Ectodermal cell (in vitro differentiated cells): ENCODE measurements around the gene COMT.

Experiments used
- H3K27ac ChIP-seq: 2 replicates; pipeline ENCODE4 v1.7.0; 2013; ENCODE audit warnings: mild to moderate bottlenecking, low read depth, low read length; ENCODE audit not compliant: insufficient read depth, poor library complexity, severe bottlenecking
- H3K27me3 ChIP-seq: 2 replicates; pipeline ENCODE4 v1.7.0; 2013; ENCODE audit warnings: mild to moderate bottlenecking, low read length; ENCODE audit not compliant: insufficient read depth, control insufficient read depth, poor library complexity, severe bottlenecking
- H3K36me3 ChIP-seq: one replicate; pipeline ENCODE4 v1.7.0; 2013; ENCODE audit warnings: low read length; ENCODE audit not compliant: control insufficient read depth, insufficient read depth
- H3K4me1 ChIP-seq: one replicate; pipeline ENCODE4 v1.7.0; 2013; ENCODE audit warnings: low read length; ENCODE audit not compliant: control insufficient read depth, insufficient read depth
- H3K4me3 ChIP-seq: 2 replicates; pipeline ENCODE4 v1.7.0; 2013; ENCODE audit warnings: low read depth, low read length, control low read depth; ENCODE audit not compliant: insufficient read depth
- H3K9me3 ChIP-seq: 2 replicates; pipeline ENCODE4 v1.7.0; 2013; ENCODE audit warnings: mild to moderate bottlenecking, low read length, moderate library complexity; ENCODE audit not compliant: control insufficient read depth
- WGBS, 2 experiments: methylation state at CpG; one replicate each; pipeline ENCODE4 v1.1.7; 2013; ENCODE audit warnings: missing lambda C conversion rate in 2 of 2; 5-methylcytosine and 5-hydroxymethylcytosine counted together

COMT gene

DNA sequence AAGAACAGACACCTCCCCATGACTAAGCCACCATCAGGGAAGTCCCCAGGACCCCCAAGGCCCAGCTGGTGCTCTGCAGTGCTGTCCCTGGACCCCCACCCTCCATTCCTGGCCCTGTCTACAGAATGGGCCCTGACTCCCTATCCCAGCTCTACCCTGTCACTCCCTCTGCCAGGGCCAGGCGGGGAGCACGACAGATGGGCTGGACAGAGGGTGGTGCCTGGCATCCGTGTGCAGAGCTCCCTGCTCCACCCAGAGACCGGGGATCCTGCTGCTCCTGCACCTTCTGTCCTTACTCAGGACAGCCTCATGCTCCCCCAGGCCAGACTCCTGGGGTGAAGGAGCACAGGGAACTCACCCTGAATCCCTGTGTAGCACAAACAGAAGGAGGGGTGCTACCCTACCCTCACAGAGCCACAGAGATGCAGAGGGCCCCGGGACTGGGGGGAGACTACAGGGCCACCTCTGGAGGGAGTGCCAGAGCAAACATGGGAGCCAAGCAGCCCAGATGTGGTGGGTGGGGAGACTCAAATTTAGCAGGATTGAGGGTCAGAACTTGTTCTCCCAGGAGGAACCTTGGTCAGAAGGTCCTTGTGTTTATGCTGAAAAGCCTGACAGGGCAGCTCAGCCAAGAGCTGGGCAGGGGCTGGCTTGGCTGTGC lies 73.1 kb downstream of the COMT start:
- Histone ChIP-seq H3K36me3 (no peaks in the 10 kb centered on the region), H3K27ac (no peak overlapping the region), H3K4me1 (peaks cover 4% of the 10 kb centered on the region), H3K4me3 (no peak overlapping the region), H3K9me3 (no peaks in the 10 kb centered on the region), H3K27me3 (peaks cover 55% of the 10 kb centered on the region)
- 85 to 91% methylated on average over 5 of the region's 5 CpGs for WGBS, 2 experiments

DNA sequence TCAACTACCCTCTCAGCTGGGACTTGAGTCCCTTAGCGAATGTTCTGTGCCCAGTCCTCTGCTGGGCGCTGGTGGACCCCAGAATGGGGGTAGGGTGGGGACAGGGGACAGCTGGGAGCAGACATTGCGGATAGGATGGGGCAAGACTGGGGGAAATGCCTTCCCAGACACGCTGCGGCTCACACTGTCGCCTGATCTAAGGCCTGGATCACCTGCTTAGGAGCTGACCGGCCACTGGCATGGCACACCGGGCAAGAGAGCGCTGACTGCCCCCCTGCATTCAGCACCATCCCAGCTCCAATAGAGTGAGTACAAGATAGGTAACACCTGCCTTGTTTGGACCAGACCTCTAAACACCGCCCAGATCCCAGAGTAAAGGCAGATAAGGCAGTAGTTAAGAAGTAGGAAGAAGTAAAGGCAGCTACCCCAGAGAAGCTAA lies 73.6 kb downstream of the COMT start:
- 91% methylated on average over 10 of the region's 10 CpGs for WGBS, 2 experiments
- no peaks in the 10 kb centered on the region for H3K9me3 ChIP-seq
- H3K27ac ChIP-seq: no peak overlapping the region
- peaks cover 61% of the 10 kb centered on the region for H3K27me3 ChIP-seq
- H3K4me1 ChIP-seq: peaks cover 4% of the 10 kb centered on the region
- no peaks in the 10 kb centered on the region for H3K36me3 ChIP-seq
- H3K4me3 ChIP-seq: no peak overlapping the region

DNA sequence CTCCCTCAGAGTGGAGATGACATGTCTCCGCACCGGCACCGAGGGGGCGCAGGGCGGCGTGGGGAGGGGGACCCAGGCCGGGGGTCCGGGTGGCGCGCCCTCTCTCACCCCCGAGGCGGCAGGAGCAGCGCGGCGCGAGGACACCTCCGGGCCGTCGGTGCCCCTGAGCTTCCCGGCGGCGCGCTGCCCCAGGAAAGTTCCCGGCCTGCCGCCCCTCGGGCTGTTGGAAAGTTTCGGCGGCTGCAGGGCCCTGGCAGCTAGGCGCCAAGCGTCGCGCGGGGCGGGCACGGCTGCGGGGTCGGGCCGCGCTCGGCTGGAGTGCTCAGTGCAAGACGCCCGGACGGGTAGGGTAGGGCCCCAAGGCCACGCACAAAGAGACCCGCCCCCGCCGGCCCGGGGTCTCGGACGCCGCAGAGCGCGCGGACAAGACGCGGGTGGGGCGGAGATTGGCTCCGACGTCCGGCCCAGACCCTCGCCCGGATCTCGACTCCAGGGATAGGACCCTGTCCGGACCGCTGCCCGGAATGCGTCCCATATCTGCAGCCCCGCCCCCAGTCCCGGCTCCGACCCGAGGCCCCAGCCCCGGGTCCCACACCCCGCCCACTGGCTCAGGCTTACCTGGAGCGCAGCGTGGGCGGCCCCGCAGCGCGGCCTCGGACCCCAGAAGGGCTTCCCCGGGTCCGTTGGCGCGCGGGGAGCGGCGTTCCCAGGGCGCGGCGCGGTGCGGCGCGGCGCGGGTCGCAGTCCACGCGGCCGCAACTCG lies 74.6 kb downstream of the COMT start:
- Histone ChIP-seq H3K27ac (no peak overlapping the region), H3K9me3 (no peaks in the 10 kb centered on the region), H3K4me1 (peaks cover 4% of the 10 kb centered on the region), H3K27me3 (peaks cover 65% of the 10 kb centered on the region), H3K36me3 (no peaks in the 10 kb centered on the region), H3K4me3 (peak overlapping the region; percentile 47)
- WGBS, 2 experiments: 1% methylated on average over 101 of the region's 101 CpGs

GRCh38 chr22:20016734-20017621 lies 75.4 kb downstream of the COMT start, which contains the start of gene ARVCF:
Gene ARVCF (minus strand): TSS chr22:20016823. CDS start chr22:19990794, 26,029 bp downstream.
- peaks cover 4% of the 10 kb centered on the region for H3K4me1 ChIP-seq
- no peaks in the 10 kb centered on the region for H3K36me3 ChIP-seq
- H3K27me3 ChIP-seq: peaks cover 71% of the 10 kb centered on the region
- WGBS, 2 experiments: 2% methylated on average over 79 of the region's 79 CpGs
- no peak within 1 kb of the TSS for H3K27ac ChIP-seq
- peak within 1 kb of the TSS; percentile 47 for H3K4me3 ChIP-seq
- no peaks in the 10 kb centered on the region for H3K9me3 ChIP-seq

- peaks cover 73% of the 10 kb centered on the region for H3K27me3 ChIP-seq
- H3K36me3 ChIP-seq: no peaks in the 10 kb centered on the region
- H3K9me3 ChIP-seq: no peaks in the 10 kb centered on the region
- H3K4me1 ChIP-seq: peaks cover 4% of the 10 kb centered on the region
- peak overlapping the region; percentile 47 for H3K4me3 ChIP-seq
- H3K27ac ChIP-seq: no peak overlapping the region
- 61% methylated on average over 9 of the region's 9 CpGs for WGBS, 2 experiments
Observed at GRCh38 chr22:20017622-20017958, 76.0 kb downstream of the COMT start.

DNA sequence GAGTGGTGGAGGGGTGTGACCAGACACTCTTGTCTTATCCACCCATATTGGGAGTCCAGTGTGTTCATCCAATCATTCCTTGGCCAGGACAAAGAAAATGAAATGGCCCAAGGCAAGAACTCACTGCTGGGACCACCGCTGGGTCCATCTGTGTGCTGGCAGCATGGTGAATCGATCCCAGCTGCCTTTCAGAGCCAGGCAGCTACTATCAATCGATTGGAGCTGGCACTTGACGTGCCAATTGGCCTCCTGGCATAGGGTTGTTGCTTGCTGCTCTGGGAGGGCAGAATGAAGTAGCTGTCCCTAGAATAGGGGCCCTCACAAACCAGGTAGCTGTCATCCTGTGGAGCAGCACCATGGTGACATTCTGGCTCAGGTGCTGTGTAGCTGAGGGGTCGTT lies 76.4 kb downstream of the COMT start:
- Histone ChIP-seq H3K36me3 (no peaks in the 10 kb centered on the region), H3K4me3 (no peak overlapping the region), H3K27ac (no peak overlapping the region), H3K4me1 (peaks cover 4% of the 10 kb centered on the region), H3K27me3 (peaks cover 73% of the 10 kb centered on the region), H3K9me3 (no peaks in the 10 kb centered on the region)
- 82 to 85% methylated on average over 5 of the region's 5 CpGs for WGBS, 2 experiments
